ENCODE data around the gene CCDC17. TPM values are rescaled to one million over a fixed set of nuclear protein-coding genes. Genes with fewer than 3 reads are reported as not detected.

Gene CCDC17
- total RNA-seq, 1 donor from 2014 or later = 20.3 TPM

DNA sequence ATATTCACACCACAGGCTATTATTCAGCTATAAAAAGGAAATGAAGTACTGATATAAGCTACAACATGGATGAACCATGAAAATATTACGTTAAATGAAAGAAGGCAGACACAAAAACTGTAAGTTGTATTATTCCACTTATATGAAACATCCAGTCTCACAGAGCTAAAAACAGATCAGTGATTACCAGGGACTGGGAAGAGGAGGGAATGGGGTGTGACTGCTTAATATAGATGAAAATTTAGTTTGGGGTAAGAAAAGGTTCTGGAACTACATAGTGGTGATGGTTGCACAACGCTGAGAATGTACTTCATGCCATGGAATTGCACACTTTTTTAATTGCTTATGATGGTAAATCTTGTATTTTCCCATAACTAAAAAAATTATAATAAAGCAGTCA, 43.0 kb upstream of the CCDC17 start:
- Histone ChIP-seq H3K36me3 (no peaks in the 10 kb centered on the region), H3K9me3 (no peaks in the 10 kb centered on the region), H3K4me3 (no peak overlapping the region), H3K4me1 (peaks cover 33% of the 10 kb centered on the region), H3K27me3 (ENCODE audit: low read depth) (no peaks in the 10 kb centered on the region), H3K27ac (no peak overlapping the region)
- TF ChIP-seq, protein P1, sequence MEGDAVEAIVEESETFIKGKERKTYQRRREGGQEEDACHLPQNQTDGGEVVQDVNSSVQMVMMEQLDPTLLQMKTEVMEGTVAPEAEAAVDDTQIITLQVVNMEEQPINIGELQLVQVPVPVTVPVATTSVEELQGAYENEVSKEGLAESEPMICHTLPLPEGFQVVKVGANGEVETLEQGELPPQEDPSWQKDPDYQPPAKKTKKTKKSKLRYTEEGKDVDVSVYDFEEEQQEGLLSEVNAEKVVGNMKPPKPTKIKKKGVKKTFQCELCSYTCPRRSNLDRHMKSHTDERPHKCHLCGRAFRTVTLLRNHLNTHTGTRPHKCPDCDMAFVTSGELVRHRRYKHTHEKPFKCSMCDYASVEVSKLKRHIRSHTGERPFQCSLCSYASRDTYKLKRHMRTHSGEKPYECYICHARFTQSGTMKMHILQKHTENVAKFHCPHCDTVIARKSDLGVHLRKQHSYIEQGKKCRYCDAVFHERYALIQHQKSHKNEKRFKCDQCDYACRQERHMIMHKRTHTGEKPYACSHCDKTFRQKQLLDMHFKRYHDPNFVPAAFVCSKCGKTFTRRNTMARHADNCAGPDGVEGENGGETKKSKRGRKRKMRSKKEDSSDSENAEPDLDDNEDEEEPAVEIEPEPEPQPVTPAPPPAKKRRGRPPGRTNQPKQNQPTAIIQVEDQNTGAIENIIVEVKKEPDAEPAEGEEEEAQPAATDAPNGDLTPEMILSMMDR (IDR thresholded peaks at IDR 0.05) = no peak
- no peak for DNase-seq
- intact Hi-C loops (cut with DNase I) = no loop called here
- ATAC-seq = no peak

DNA sequence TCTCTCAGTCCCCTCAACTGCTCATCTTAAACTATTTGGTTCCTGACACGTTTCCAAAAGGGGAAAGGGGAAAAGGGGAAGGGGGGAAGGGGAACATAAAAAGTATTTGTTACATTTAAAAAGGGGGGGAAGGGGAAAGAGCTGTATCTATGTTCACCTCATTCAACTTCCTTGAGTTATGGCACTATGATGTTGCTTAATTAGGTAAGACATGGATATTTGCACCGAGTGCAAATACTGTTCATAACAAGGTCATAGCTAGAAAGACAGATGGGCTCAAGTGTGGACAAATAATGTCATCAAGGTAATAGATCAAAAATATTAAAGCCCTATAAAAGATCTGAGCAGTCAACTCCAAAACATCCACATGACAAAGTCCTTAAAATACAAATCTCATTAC, 36.5 kb upstream of the CCDC17 start:
- H3K4me1 ChIP-seq = no peaks in the 10 kb centered on the region
- no peaks in the 10 kb centered on the region for H3K27me3 ChIP-seq (ENCODE audit: low read depth)
- TF ChIP-seq, protein P1 (IDR thresholded peaks at IDR 0.05) = no peak
- ATAC-seq = no peak
- intact Hi-C loops (cut with DNase I) = no loop called here
- H3K36me3 ChIP-seq = peaks cover 55% of the 10 kb centered on the region
- H3K27ac ChIP-seq = no peak overlapping the region
- no peak for DNase-seq
- no peaks in the 10 kb centered on the region for H3K9me3 ChIP-seq
- H3K4me3 ChIP-seq = no peak overlapping the region

DNA sequence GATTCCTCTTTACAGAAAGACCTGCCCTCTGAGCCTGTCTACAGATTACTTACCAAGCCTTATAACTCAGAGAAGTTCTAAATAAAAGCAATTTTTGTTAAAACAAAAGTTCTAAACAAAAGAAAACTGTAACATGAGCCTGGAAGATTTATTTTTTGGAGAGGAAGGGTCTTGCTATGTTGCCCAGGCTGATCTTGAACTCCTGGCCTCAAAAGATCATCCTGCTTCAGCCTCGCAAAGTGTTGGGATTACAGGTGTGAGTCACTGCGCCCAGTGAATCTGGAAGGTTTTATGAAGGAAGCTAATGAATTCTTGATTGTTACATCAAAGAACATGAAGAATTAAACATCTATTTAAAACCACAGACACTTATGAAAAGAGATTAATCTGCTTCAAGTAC, 35.4 kb upstream of the CCDC17 start:
- no peak for DNase-seq
- H3K27ac ChIP-seq = no peak overlapping the region
- H3K4me1 ChIP-seq = no peaks in the 10 kb centered on the region
- no peak overlapping the region for H3K4me3 ChIP-seq
- intact Hi-C loops (cut with DNase I) = no loop called here
- TF ChIP-seq, protein P1 (IDR thresholded peaks at IDR 0.05) = no peak
- H3K36me3 ChIP-seq = peaks cover 66% of the 10 kb centered on the region
- H3K9me3 ChIP-seq = no peaks in the 10 kb centered on the region
- ATAC-seq = no peak
- no peaks in the 10 kb centered on the region for H3K27me3 ChIP-seq (ENCODE audit: low read depth)

DNA sequence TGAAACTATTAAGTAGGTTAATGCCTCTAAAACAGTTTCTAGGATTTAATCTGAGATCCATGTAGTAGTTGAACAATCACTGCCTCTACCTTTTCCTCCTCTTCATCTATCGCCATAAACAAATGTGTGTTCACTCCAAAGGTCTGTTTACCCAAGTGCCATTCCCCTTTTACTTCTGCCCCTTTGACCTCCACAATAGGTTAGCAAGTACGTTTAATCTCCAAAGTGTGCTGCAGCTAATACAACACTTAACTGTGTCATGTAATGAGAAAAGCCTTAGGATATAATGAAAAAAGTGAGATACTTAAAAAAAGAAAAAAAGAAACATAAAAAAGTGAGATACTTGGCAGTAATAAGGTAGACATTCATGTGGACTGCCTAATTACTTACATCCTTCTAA, 34.3 kb upstream of the CCDC17 start:
- Histone ChIP-seq H3K27me3 (ENCODE audit: low read depth) (no peaks in the 10 kb centered on the region), H3K27ac (no peak overlapping the region), H3K9me3 (no peaks in the 10 kb centered on the region), H3K4me1 (no peaks in the 10 kb centered on the region), H3K4me3 (no peak overlapping the region), H3K36me3 (peaks cover 77% of the 10 kb centered on the region)
- TF ChIP-seq, protein P1 (IDR thresholded peaks at IDR 0.05) = no peak
- no peak for DNase-seq
- ATAC-seq = no peak
- intact Hi-C loops (cut with DNase I) = no loop called here

DNA sequence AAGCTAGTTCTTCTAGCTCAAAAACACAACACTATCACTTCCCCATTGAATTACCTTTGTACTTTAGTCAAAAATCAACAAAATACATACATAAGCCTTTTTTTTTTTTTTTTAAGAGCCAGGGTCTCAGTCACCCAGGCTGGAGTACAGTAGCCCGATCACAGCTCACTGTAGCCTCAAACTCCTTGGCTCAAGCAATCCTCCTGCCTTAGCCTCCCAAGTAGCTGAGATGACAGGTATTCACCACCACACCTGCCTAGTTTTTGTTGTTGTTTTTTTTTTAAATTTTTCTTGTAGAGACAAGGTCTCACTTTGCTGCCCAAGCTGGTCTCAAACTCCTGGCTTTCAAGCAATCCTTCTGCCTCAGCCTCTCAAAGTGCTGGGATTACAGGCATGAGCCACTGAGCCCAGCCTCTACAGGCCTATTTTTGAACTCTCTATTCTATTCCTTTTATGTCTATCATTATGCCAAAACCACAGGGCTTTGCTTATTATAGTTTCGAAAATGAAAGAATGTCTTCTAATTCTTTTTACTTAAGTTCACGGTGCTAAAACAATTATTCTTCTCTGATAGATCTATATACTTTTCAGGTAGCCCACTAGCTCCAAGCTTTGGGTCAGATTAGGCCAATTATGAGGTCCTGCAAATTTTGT, 32.8 kb upstream of the CCDC17 start:
- intact Hi-C loops (cut with DNase I) = no loop called here
- Histone ChIP-seq H3K9me3 (no peaks in the 10 kb centered on the region), H3K27ac (no peak overlapping the region), H3K36me3 (peaks cover 91% of the 10 kb centered on the region), H3K4me3 (no peak overlapping the region), H3K27me3 (ENCODE audit: low read depth) (no peaks in the 10 kb centered on the region), H3K4me1 (no peaks in the 10 kb centered on the region)
- no peak for ATAC-seq
- DNase-seq = no peak
- TF ChIP-seq, protein P1 (IDR thresholded peaks at IDR 0.05) = no peak

Measured in lower lobe of right lung (tissue), 2 donors.